HUES64 (cell line): ENCODE measurements around the gene MED13L.

Source experiments
- H3K27ac ChIP-seq: 2 replicates; pipeline ENCODE4 v1.7.0; 2013; ENCODE audit warnings: low read depth, low read length, inconsistent platforms
- H3K27me3 ChIP-seq: 2 replicates; pipeline ENCODE4 v1.6.1; 2013; ENCODE audit warnings: mild to moderate bottlenecking, low read length; ENCODE audit not compliant: insufficient read depth
- H3K36me3 ChIP-seq: 2 replicates; pipeline ENCODE4 v1.6.1; 2013; ENCODE audit warnings: mild to moderate bottlenecking, low read length; ENCODE audit not compliant: insufficient read depth
- H3K4me1 ChIP-seq: 2 replicates; pipeline ENCODE4 v1.6.1; 2013; ENCODE audit warnings: mild to moderate bottlenecking, low read length, moderate library complexity; ENCODE audit not compliant: insufficient read depth
- H3K4me3 ChIP-seq: 2 replicates; pipeline ENCODE4 v1.5.1; 2013; ENCODE audit warnings: mild to moderate bottlenecking, low read length, moderate library complexity
- H3K9ac ChIP-seq: 2 replicates; pipeline ENCODE4 v1.6.1; 2013; ENCODE audit warnings: mild to moderate bottlenecking, low read depth, low read length
- H3K9me3 ChIP-seq: 2 replicates; pipeline ENCODE4 v1.6.1; 2013; ENCODE audit warnings: low read depth, low read length; ENCODE audit not compliant: insufficient read depth
- WGBS: fragments of 150-250, 120-280 bp; methylation state at CpG from one replicate; pipeline ENCODE4 v1.1.7; 2013; ENCODE audit warnings: missing lambda C conversion rate; 5-methylcytosine and 5-hydroxymethylcytosine counted together

MED13L gene

GRCh38 chr12:115920395-115921183, 356.9 kb downstream of the MED13L start:
- Histone ChIP-seq H3K36me3 (no peaks in the 10 kb centered on the region), H3K9ac (no peak overlapping the region), H3K9me3 (peaks cover 15% of the 10 kb centered on the region), H3K4me1 (no peaks in the 10 kb centered on the region), H3K27me3 (peaks cover 13% of the 10 kb centered on the region), H3K27ac (no peak overlapping the region), H3K4me3 (no peak overlapping the region)
- WGBS: 98% methylated on average over 1 of the region's 3 CpGs

GRCh38 chr12:115918763-115919162, 358.7 kb downstream of the MED13L start:
- H3K9ac ChIP-seq: no peak overlapping the region
- H3K9me3 ChIP-seq: peaks cover 15% of the 10 kb centered on the region
- H3K4me1 ChIP-seq: no peaks in the 10 kb centered on the region
- H3K27me3 ChIP-seq: peaks cover 13% of the 10 kb centered on the region
- WGBS: 72% methylated on average over 7 of the region's 7 CpGs
- H3K4me3 ChIP-seq: no peak overlapping the region
- no peaks in the 10 kb centered on the region for H3K36me3 ChIP-seq
- H3K27ac ChIP-seq: no peak overlapping the region

GRCh38 chr12:115916910-115917668, 360.4 kb downstream of the MED13L start:
- no peaks in the 10 kb centered on the region for H3K36me3 ChIP-seq
- no peak overlapping the region for H3K27ac ChIP-seq
- no peaks in the 10 kb centered on the region for H3K4me1 ChIP-seq
- WGBS: 8% methylated on average over 57 of the region's 57 CpGs
- peak overlapping the region; percentile 47 for H3K4me3 ChIP-seq
- 0 out of 2 replicates have a peak overlapping the region, but pooled peaks have one; percentile 43 for H3K9ac ChIP-seq
- H3K9me3 ChIP-seq: no peaks in the 10 kb centered on the region; the same call in 1 of the 2 replicates
- H3K27me3 ChIP-seq: peaks cover 13% of the 10 kb centered on the region

- Histone ChIP-seq H3K27ac (no peak overlapping the region), H3K4me3 (no peak overlapping the region), H3K36me3 (no peaks in the 10 kb centered on the region), H3K9ac (no peak overlapping the region), H3K27me3 (peaks cover 13% of the 10 kb centered on the region), H3K9me3 (no peaks in the 10 kb centered on the region; the same call in 1 of the 2 replicates), H3K4me1 (no peaks in the 10 kb centered on the region)
- WGBS: 90% methylated on average over 5 of the region's 5 CpGs
Observed at GRCh38 chr12:115914122-115914521, 363.4 kb downstream of the MED13L start.

- WGBS: 100% methylated on average over 1 of the region's 1 CpG
- no peak overlapping the region for H3K9ac ChIP-seq
- H3K27me3 ChIP-seq: peaks cover 9% of the 10 kb centered on the region
- H3K36me3 ChIP-seq: no peaks in the 10 kb centered on the region
- H3K9me3 ChIP-seq: no peaks in the 10 kb centered on the region; the same call in 1 of the 2 replicates
- no peak overlapping the region for H3K4me3 ChIP-seq
- H3K4me1 ChIP-seq: no peaks in the 10 kb centered on the region
- H3K27ac ChIP-seq: no peak overlapping the region
Observed at GRCh38 chr12:115912440-115912839, 365.1 kb downstream of the MED13L start.

GRCh38 chr12:115911360-115911759, 366.1 kb downstream of the MED13L start:
- Histone ChIP-seq H3K4me3 (no peak overlapping the region), H3K9me3 (no peaks in the 10 kb centered on the region; the same call in 1 of the 2 replicates), H3K27ac (no peak overlapping the region), H3K4me1 (no peaks in the 10 kb centered on the region), H3K9ac (no peak overlapping the region), H3K36me3 (no peaks in the 10 kb centered on the region), H3K27me3 (peaks cover 2% of the 10 kb centered on the region)
- WGBS: 83% methylated on average over 1 of the region's 1 CpG

- H3K4me3 ChIP-seq: no peak overlapping the region
- no peak overlapping the region for H3K27ac ChIP-seq
- no peaks in the 10 kb centered on the region for H3K27me3 ChIP-seq
- WGBS: 80% methylated on average over 5 of the region's 5 CpGs
- no peaks in the 10 kb centered on the region for H3K4me1 ChIP-seq
- no peak overlapping the region for H3K9ac ChIP-seq
- no peaks in the 10 kb centered on the region; the same call in 1 of the 2 replicates for H3K9me3 ChIP-seq
- H3K36me3 ChIP-seq: no peaks in the 10 kb centered on the region
Observed at GRCh38 chr12:115910057-115910456, 367.4 kb downstream of the MED13L start.
